Testis (tissue), 3 donors: ENCODE measurements around the gene CLIP1. TPM values are rescaled to one million over a fixed set of nuclear protein-coding genes. Genes with fewer than 3 reads are reported as not detected.

Experiments used
- DNase-seq: peaks from one replicate; pipeline ENCODE4 v3.0.0-alpha.2; 2019
- H3K27ac ChIP-seq, 2 donors: fragments of 200-600 bp; sonication (generic); one replicate each; pipeline ENCODE4 v1.5.1; 2019
- H3K27me3 ChIP-seq: fragments of 200-600 bp; sonication (generic); one replicate; pipeline ENCODE4 v1.5.1; 2019
- H3K36me3 ChIP-seq: fragments of 200-600 bp; sonication (generic); one replicate; pipeline ENCODE4 v1.5.1; 2017; ENCODE audit warnings: low read depth; ENCODE audit errors: missing control alignments
- H3K4me1 ChIP-seq: fragments of 200-600 bp; sonication (generic); one replicate; pipeline ENCODE4 v1.5.1; 2019
- H3K4me3 ChIP-seq, 2 donors: fragments of 200-600 bp; sonication (generic); one replicate each; pipeline ENCODE4 v1.5.1; 2017 to 2019
- H3K9me3 ChIP-seq: fragments of 200-600 bp; sonication (generic); one replicate; pipeline ENCODE4 v1.5.1; 2017
- CTCF ChIP-seq, 3 experiments: fragments of 450-650 bp in 2 of 3; fragments of 200-600 bp in 1 of 3; sonication (generic) in 1 of 3; IDR thresholded peaks; one replicate each; pipeline ENCODE4 v1.5.1; 2016 to 2019; ENCODE audit warnings: antibody characterized with exemption in 3 of 3, mild to moderate bottlenecking in 2 of 3, moderate library complexity in 1 of 3
- POLR2A ChIP-seq: fragments of 450-650 bp; IDR thresholded peaks from one replicate; pipeline ENCODE4 v1.6.1; 2017; ENCODE audit warnings: antibody characterized with exemption, mild to moderate bottlenecking, moderate library complexity
- WGBS, 2 donors: methylation state at CpG; one replicate each; pipeline ENCODE4 v1.1.5; 2018; 5-methylcytosine and 5-hydroxymethylcytosine counted together
- intact Hi-C: fragments of 100-400 bp; cut with DNase I; formaldehyde crosslinking; loops from one replicate; pipeline ENCODE4 v1.15.1; 2023; ENCODE audit warnings: low total_unique reads
- polyA plus RNA-seq: library from polyadenylated mRNA; stranded (reverse); fragments of 350-450 nt; fragmentation: Illumina TruSeq; extraction: RNeasy Lipid Tissue Mini Kit (QIAGEN cat#74804); gene quantifications from one replicate; pipeline ENCODE4 v1.2.3, GENCODE V29; 2014; ENCODE audit warnings: low read depth, low replicate concordance; ENCODE audit not compliant: insufficient read depth
- total RNA-seq, 2 donors: library from RNA; depleted of rRNA; stranded (reverse); fragments of >200 nt; gene quantifications; one replicate each; pipeline ENCODE4 v1.2.3, GENCODE V29; 2016

The CLIP1 gene
- total and polyA plus RNA-seq, 3 donors from 2014 or later: 25.1 to 66.5 (median 51.9) TPM

GRCh38 chr12:122293081-122293480 is 129.4 kb downstream of the CLIP1 start:
- intact Hi-C loops: no loop called here
- DNase-seq: no peak
- 93 to 97% methylated on average over 3 of the region's 3 CpGs for WGBS, 2 donors
- Histone ChIP-seq H3K36me3 (no peaks in the 10 kb centered on the region), H3K4me3 (no peak overlapping the region), H3K9me3 (no peaks in the 10 kb centered on the region), H3K4me1 (no peaks in the 10 kb centered on the region), H3K27me3 (no peaks in the 10 kb centered on the region), H3K27ac (no peak overlapping the region)
- TF ChIP-seq CTCF (IDR thresholded peaks at IDR 0.05) (no peak), POLR2A (no peak)

GRCh38 chr12:122291431-122291830 is 131.0 kb downstream of the CLIP1 start:
- Histone ChIP-seq H3K27ac (no peak overlapping the region), H3K4me1 (no peaks in the 10 kb centered on the region), H3K4me3 (no peak overlapping the region), H3K27me3 (no peaks in the 10 kb centered on the region), H3K36me3 (no peaks in the 10 kb centered on the region), H3K9me3 (no peaks in the 10 kb centered on the region)
- no peak for TF ChIP-seq CTCF (IDR thresholded peaks at IDR 0.05)
- TF ChIP-seq POLR2A: no peak
- no peak for DNase-seq
- intact Hi-C loops: no loop called here
- WGBS, 2 donors: 79 to 82% methylated on average over 8 of the region's 8 CpGs

- intact Hi-C loops: no loop called here
Measured at GRCh38 chr12:122283680-122284079, 138.8 kb downstream of the CLIP1 start.

GRCh38 chr12:122282061-122282460 is 140.4 kb downstream of the CLIP1 start:
- Histone ChIP-seq H3K4me3 (no peak overlapping the region), H3K9me3 (no peaks in the 10 kb centered on the region), H3K27ac (no peak overlapping the region), H3K4me1 (peaks cover 8% of the 10 kb centered on the region), H3K36me3 (no peaks in the 10 kb centered on the region), H3K27me3 (no peaks in the 10 kb centered on the region)
- TF ChIP-seq CTCF (IDR thresholded peaks at IDR 0.05) (no peak), POLR2A (no peak)
- WGBS, 2 donors: 74 to 76% methylated on average over 4 of the region's 4 CpGs
- intact Hi-C loops: no loop called here
- no peak for DNase-seq

More at GRCh38 chr12:122283680-122284079, 138.8 kb downstream of the CLIP1 start:
- TF ChIP-seq POLR2A (no peak), CTCF (IDR thresholded peaks at IDR 0.05) (no peak)
- WGBS, 2 donors: 98 to 99% methylated on average over 5 of the region's 5 CpGs
- no peaks in the 10 kb centered on the region for H3K9me3 ChIP-seq
- H3K36me3 ChIP-seq: no peaks in the 10 kb centered on the region
- H3K4me1 ChIP-seq: peaks cover 8% of the 10 kb centered on the region
- no peak for DNase-seq
- H3K4me3 ChIP-seq: no peak overlapping the region
- no peaks in the 10 kb centered on the region for H3K27me3 ChIP-seq
- no peak overlapping the region for H3K27ac ChIP-seq

- H3K4me1 ChIP-seq: peaks cover 8% of the 10 kb centered on the region
- H3K27ac ChIP-seq: no peak overlapping the region
- 84 to 89% methylated on average over 7 of the region's 7 CpGs for WGBS, 2 donors
- no peaks in the 10 kb centered on the region for H3K27me3 ChIP-seq
- no peaks in the 10 kb centered on the region for H3K9me3 ChIP-seq
- TF ChIP-seq CTCF (IDR thresholded peaks at IDR 0.05): no peak
- TF ChIP-seq POLR2A: no peak
- DNase-seq: no peak
- H3K4me3 ChIP-seq: no peak overlapping the region
- H3K36me3 ChIP-seq: no peaks in the 10 kb centered on the region
- intact Hi-C loops: no loop called here
Measured at GRCh38 chr12:122276242-122276641, 146.2 kb downstream of the CLIP1 start.
